Neutrophil (primary cell): Measurements from ENCODE around the gene SPACDR.

Experiments
- H3K27ac ChIP-seq: fragments of 200-600 bp; sonication (generic); 2 replicates; pipeline ENCODE4 v1.5.1; 2016; ENCODE audit warnings: mild to moderate bottlenecking, moderate library complexity
- H3K27me3 ChIP-seq: fragments of 200-600 bp; sonication (generic); 2 replicates; pipeline ENCODE4 v1.6.0; 2016; ENCODE audit warnings: mild to moderate bottlenecking
- H3K36me3 ChIP-seq: fragments of 200-600 bp; sonication (generic); 2 replicates; pipeline ENCODE4 v1.5.1; 2017
- H3K4me1 ChIP-seq, 2 experiments: fragments of 200-600 bp in 1 of 2; sonication (generic) in 1 of 2; 1 replicate in 1 of 2; 2 replicates in 1 of 2; pipeline versions ENCODE4 v1.5.1 to v1.6.1; 2013 to 2016; ENCODE audit warnings: low read depth in 1 of 2, low read length in 1 of 2, mild to moderate bottlenecking in 1 of 2, moderate library complexity in 1 of 2; ENCODE audit not compliant: control insufficient read depth in 1 of 2, insufficient read depth in 1 of 2
- H3K4me3 ChIP-seq, 2 experiments: fragments of 200-600 bp in 1 of 2; sonication (generic) in 1 of 2; 1 replicate in 1 of 2; 2 replicates in 1 of 2; pipeline ENCODE4 v1.5.1; 2013 to 2016; ENCODE audit warnings: low read depth in 1 of 2, low read length in 1 of 2, mild to moderate bottlenecking in 1 of 2, moderate library complexity in 1 of 2
- H3K9me3 ChIP-seq: fragments of 200-600 bp; sonication (generic); 2 replicates; pipeline ENCODE4 v1.5.1; 2016
- CTCF ChIP-seq: fragments of 200-600 bp; sonication (generic); IDR thresholded peaks from 2 replicates; pipeline ENCODE4 v1.5.1; 2016; ENCODE audit warnings: antibody characterized with exemption

Gene SPACDR

DNA sequence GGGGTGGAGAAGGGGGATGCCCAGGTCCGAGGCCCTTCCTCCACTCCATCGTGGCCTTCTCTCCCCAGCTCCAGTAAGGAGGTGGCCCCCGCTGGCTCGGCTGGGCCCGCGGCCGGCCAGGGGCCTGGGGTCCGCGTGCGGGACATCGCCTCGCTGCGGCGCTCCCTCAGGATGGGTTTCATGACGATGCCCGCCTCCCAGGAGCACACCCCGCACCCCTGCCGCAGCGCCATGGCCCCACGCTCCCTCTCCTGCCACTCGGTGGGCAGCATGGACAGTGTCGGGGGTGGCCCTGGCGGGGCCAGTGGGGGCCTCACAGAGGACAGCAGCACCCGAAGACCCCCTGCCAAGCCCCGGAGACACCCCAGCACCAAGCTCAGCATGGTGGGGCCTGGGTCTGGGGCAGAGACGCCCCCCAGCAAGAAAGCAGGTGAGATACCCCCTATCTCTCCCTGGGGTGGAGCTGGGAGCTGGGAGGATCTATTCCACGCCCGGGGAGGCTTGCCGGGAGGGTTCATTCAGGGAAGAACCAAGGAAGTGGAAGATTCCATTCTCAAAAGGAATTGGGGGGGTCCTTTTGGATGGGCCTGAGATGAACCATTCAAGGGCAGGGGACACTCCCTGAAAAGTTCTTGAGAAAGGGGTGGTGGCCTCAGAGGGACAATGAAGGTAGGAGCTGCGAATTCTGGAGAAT is 22.8 kb upstream of the SPACDR start:
- Histone ChIP-seq H3K4me3 (no peak overlapping the region), H3K27me3 (peaks cover 67% of the 10 kb centered on the region), H3K4me1 (peaks cover 7 to 13% of the 10 kb centered on the region in 2 experiments), H3K27ac (no peak overlapping the region), H3K36me3 (no peaks in the 10 kb centered on the region), H3K9me3 (no peaks in the 10 kb centered on the region)
- no peak for TF ChIP-seq CTCF

GRCh38 chr7:100486111-100486636 is 22.1 kb upstream of the SPACDR start:
- Histone ChIP-seq H3K27me3 (peaks cover 60% of the 10 kb centered on the region), H3K36me3 (no peaks in the 10 kb centered on the region), H3K4me1 (peaks cover 7 to 13% of the 10 kb centered on the region in 2 experiments), H3K27ac (no peak overlapping the region), H3K4me3 (no peak overlapping the region), H3K9me3 (no peaks in the 10 kb centered on the region)
- TF ChIP-seq CTCF = no peak

- Histone ChIP-seq H3K27me3 (peaks cover 53% of the 10 kb centered on the region), H3K4me1 (peaks cover 7 to 13% of the 10 kb centered on the region in 2 experiments), H3K27ac (no peak overlapping the region), H3K9me3 (no peaks in the 10 kb centered on the region), H3K36me3 (no peaks in the 10 kb centered on the region), H3K4me3 (no peak overlapping the region)
- TF ChIP-seq CTCF = no peak
Observed at GRCh38 chr7:100485471-100485876, 21.4 kb upstream of the SPACDR start.

- Histone ChIP-seq H3K4me3 (no peak overlapping the region), H3K4me1 (peaks cover 9 to 15% of the 10 kb centered on the region in 2 experiments), H3K9me3 (no peaks in the 10 kb centered on the region), H3K27ac (no peak overlapping the region), H3K27me3 (peaks cover 45% of the 10 kb centered on the region), H3K36me3 (no peaks in the 10 kb centered on the region)
- no peak for TF ChIP-seq CTCF
Observed at GRCh38 chr7:100484673-100485045, 20.6 kb upstream of the SPACDR start.

GRCh38 chr7:100483722-100484672 is 19.9 kb upstream of the SPACDR start, which contains the start of gene NYAP1:
Gene NYAP1 (plus strand): TSS chr7:100483927. CDS start chr7:100485312, 1,385 bp downstream.
- H3K4me1 ChIP-seq = peaks cover 13 to 22% of the 10 kb centered on the region in 2 experiments
- no peaks in the 10 kb centered on the region for H3K36me3 ChIP-seq
- H3K27ac ChIP-seq = peak within 1 kb of the TSS; percentile 35
- no peak for TF ChIP-seq CTCF
- H3K27me3 ChIP-seq = peaks cover 45% of the 10 kb centered on the region
- H3K4me3 ChIP-seq = peak within 1 kb of the TSS; percentile 59 to 70
- H3K9me3 ChIP-seq = no peaks in the 10 kb centered on the region
